Fibroblast of the aortic adventitia (primary cell): ENCODE measurements around the gene UTS2R. TPM values are rescaled to one million over a fixed set of nuclear protein-coding genes. Genes with fewer than 3 reads are reported as not detected.
A peak's percentile ranks its signal among the peaks of the same experiment; 100 is the strongest.
"Not testable (repeated sequence)": the region's sequence is repeated elsewhere in the genome, so short reads cannot be mapped to it uniquely, and the experiment has no call there.

Source experiments
- DNase-seq: peaks from one replicate; pipeline ENCODE4 v3.0.0-alpha.2; 2010; ENCODE audit warnings: low read depth
- H3K4me3 ChIP-seq: 2 replicates; pipeline ENCODE4 v1.5.1; 2011; ENCODE audit warnings: low read depth, mild to moderate bottlenecking, control low read depth, low read length, moderate library complexity
- total RNA-seq: library from RNA; depleted of rRNA; stranded (reverse); fragments of >200 nt; gene quantifications from 2 replicates; pipeline ENCODE4 v1.2.3, GENCODE V29; 2012; ENCODE audit warnings: low replicate concordance
- TF ChIP-seq, protein P1 (sequence below): IDR thresholded peaks from 2 replicates; pipeline ENCODE4 v1.5.1; 2011; ENCODE audit warnings: mild to moderate bottlenecking, low read length, control low read depth, inconsistent platforms; ENCODE audit not compliant: insufficient read depth

The UTS2R gene
- total RNA-seq, 1 donor = not detected

DNA sequence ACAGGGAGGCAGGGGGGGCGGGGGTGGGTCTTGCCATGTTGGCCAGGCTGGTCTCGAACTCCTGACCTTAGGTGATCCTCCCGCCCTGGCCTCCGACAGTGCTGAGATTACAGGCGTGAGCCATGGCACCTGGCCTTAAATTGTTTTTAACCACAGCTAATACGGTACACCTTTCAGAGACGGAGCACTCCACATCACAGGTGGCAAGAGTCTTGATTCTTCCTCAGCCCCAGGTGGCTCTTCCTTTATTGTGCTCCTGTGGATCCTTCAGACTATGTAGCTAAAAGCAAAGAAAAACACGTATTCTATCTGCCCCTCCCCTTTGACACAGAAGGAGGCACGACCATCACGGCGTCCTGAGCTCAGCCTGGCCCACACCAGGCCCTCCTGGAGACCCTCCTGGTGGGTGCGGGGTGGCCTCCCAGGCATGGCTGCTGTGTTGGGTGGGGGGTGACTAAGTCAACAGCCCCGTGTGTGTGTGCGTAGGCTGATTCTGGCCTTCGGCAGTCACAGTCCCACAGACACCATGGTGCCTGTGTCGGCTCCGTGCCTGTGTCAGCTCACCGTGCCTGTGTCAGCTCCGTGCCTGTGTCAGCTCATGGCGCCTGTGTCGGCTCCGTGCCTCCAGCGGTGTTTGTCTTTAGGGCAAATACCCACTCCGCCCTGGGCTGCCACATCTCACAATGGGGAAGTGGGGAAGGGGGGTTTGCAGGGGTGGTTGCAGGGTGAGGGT, 27.2 kb upstream of the UTS2R start:
- TF ChIP-seq, protein P1, sequence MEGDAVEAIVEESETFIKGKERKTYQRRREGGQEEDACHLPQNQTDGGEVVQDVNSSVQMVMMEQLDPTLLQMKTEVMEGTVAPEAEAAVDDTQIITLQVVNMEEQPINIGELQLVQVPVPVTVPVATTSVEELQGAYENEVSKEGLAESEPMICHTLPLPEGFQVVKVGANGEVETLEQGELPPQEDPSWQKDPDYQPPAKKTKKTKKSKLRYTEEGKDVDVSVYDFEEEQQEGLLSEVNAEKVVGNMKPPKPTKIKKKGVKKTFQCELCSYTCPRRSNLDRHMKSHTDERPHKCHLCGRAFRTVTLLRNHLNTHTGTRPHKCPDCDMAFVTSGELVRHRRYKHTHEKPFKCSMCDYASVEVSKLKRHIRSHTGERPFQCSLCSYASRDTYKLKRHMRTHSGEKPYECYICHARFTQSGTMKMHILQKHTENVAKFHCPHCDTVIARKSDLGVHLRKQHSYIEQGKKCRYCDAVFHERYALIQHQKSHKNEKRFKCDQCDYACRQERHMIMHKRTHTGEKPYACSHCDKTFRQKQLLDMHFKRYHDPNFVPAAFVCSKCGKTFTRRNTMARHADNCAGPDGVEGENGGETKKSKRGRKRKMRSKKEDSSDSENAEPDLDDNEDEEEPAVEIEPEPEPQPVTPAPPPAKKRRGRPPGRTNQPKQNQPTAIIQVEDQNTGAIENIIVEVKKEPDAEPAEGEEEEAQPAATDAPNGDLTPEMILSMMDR = no peak
- H3K4me3 ChIP-seq = no peak overlapping the region
- DNase-seq = no peak

DNA sequence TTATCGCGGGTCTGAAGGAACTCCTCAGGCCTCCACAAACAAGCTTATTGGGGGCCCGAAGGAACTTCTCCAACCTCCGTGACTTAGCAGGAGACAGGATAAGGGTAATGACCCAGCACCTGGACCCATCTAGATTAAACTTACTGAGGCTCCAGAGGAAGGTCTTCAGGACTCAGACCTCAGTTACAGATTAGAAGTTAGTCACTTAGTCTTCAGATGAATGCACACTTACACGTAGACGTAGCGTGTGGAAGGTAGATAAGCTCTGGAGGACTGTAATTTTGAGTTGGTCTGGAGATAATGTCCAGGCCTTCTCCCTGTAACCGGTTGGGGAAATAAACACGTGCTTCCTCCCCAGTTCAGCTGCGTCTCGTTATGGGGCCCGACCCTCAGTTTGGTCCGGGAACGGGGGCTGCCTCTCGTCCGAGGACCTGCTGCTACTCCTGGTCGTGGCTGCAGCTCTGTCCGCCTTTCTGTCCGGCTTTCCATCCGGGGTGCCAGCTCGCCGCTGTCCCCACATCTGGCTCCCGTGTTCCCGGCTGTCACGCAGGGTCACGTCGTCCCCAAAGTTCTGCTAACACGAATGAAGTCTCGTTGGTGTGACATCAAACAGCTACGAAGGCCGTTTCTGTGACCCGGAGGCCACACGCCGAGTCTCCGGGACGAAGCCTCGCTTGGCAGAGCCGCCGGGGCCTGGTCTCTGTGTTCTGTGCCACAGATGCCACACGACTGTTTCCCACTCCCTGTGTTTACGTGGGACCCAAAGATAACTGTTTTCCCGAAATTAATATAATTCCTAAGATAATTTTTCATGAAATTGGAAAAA, 26.2 kb upstream of the UTS2R start:
- no peak overlapping the region for H3K4me3 ChIP-seq
- DNase-seq = no peak
- TF ChIP-seq, protein P1 = no peak

DNA sequence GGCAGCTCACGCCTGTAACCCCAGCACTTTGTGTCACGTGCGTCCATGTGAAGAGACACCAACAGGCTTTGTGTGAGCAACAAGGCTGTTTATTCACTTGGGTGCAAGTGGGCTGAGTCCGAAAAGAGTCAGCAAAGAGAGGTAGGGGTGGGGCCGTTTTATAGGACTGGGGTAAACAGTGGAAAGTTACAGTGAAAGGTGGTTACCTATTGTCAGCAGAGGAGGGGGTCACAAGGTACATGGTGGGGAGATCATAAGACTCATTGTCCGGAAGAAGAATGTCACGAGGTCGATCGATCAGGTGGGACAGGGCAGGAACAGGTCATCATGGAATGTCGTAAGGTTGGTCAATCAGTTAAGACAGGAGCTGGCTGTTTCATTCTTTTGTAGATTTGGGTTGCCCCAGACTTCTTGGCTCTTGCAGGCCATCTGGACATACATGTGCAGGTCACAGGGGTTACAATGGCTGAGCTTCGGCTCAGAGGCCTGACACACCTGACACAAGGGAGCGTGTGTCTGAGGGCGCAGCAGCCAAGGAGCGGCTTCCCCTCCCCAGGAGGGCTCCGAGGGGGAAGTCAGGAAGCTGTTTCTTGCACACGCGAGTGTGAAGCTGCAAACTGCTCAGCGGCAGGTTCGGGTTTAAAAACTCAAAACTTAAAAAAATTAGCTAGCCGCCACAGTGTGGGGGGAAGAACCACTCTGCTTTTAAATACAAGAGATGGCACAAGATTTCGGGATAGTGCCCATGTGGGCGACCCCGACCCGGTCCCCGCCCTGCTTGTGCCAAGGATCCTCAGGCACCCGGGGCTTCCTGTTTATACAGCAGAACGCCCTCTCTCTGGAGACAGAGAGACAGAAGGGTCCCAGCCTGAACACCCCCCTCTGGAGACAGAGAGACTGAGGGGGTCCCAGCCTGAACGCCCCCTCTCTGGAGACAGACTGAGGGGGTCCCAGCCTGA, 24.9 kb upstream of the UTS2R start:
- H3K4me3 ChIP-seq = no peak overlapping the region
- DNase-seq = no peak
- TF ChIP-seq, protein P1 = no peak

DNA sequence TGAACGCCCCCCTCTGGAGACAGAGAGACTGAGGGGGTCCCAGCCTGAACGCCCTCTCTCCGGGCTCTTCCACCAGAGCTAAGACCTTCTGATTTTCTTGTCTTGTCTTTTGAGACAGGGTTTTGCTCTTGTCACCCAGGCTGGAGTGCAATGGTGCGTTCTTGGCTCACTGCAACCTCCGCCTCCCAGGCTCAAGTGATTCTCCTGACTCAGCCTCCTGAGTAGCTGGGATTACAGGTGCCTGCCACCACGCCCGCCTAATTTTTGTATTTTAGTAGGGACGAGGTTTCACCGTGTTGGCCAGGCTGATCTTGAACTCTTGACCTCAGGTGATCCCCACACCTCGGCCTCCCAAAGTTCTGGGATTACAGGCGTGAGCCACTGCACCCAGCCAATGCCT, 23.6 kb upstream of the UTS2R start:
- not testable (repeated sequence) for DNase-seq, H3K4me3 ChIP-seq

DNA sequence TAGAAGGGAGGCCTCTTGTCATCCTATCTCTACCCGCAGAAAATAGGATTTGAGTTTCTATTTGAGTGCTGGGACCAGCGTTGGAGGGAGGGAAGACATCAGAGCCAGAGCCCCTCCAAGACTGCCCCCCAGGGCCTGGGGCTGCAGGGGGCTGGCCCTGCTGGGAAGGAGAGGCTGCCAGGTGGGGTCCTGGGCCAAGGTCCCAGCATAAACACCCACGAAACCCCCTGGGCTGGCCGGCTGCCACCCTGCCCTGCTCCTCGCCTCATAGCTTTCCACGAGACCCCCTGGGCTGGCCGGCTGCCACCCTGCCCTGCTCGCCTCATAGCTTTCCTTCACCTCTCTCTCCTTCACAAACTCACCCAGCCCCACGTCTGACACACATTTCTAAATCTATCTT, 23.1 kb upstream of the UTS2R start:
- no peak overlapping the region for H3K4me3 ChIP-seq
- no peak for DNase-seq
- TF ChIP-seq, protein P1 = no peak

DNA sequence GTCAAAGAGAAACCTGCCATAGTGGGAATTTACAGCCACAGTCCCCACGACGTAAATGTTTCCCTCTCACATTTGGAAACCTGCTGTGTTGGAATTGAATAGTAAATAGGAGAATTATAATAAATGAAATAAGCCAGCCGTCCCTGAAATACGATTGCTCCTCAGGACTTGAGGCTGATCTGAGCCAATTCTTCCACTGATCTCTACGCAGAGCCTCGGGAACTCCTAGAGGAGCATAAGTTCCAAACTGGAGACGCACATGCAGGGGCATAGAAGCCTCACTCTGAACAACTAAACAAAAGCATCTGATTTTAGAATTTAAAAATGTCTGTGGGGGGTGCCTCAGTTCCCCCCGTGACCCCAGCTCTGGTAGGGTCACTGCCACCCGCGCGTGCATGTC, 22.7 kb upstream of the UTS2R start:
- peak; percentile 34 for DNase-seq

More for the DNA sequence above, 22.7 kb upstream of the UTS2R start:
- no peak overlapping the region for H3K4me3 ChIP-seq
- TF ChIP-seq, protein P1 = no peak
